ENCODE results near the gene IL21. TPM values are rescaled to one million over a fixed set of nuclear protein-coding genes. Genes with fewer than 3 reads are reported as not detected.

Gene IL21
- total RNA-seq, 1 experiment from 2014 or later: not detected

DNA sequence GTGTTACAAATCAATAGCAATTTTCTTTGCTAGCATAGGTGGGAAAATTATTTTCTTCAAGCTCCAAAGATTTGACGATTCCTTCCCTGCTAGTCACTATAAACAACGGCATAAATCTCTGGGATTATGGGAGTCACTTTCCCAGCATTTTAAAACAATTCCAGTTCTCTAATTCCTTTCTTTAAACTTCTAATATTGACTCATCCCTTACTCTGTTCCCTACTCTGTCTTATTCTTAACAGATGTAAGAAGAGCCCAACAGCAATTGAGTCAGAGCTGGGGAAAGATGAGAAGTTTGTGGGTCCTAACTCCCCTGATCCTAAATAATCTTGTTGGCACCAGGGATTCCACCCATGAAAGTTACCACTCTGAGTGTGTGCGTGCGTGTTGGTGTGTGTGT, 47.4 kb upstream of the IL21 start (continued):
- TF ChIP-seq, protein P1, sequence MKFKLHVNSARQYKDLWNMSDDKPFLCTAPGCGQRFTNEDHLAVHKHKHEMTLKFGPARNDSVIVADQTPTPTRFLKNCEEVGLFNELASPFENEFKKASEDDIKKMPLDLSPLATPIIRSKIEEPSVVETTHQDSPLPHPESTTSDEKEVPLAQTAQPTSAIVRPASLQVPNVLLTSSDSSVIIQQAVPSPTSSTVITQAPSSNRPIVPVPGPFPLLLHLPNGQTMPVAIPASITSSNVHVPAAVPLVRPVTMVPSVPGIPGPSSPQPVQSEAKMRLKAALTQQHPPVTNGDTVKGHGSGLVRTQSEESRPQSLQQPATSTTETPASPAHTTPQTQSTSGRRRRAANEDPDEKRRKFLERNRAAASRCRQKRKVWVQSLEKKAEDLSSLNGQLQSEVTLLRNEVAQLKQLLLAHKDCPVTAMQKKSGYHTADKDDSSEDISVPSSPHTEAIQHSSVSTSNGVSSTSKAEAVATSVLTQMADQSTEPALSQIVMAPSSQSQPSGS (CRISPR knock-in tag; IDR thresholded peaks at IDR 0.05; ENCODE audit: borderline replicate concordance, low read depth): no peak
- TF ChIP-seq ZNF317 (CRISPR knock-in tag; IDR thresholded peaks at IDR 0.05; ENCODE audit: borderline replicate concordance, low read depth) (no peak), RELA (CRISPR knock-in tag; IDR thresholded peaks at IDR 0.05; ENCODE audit: borderline replicate concordance) (no peak), MAX (CRISPR knock-in tag; IDR thresholded peaks at IDR 0.05) (no peak), SMAD3 (CRISPR knock-in tag; IDR thresholded peaks at IDR 0.05; ENCODE audit: borderline replicate concordance) (no peak), PRRX2 (CRISPR knock-in tag; IDR thresholded peaks at IDR 0.05) (no peak), GABPB1 (CRISPR knock-in tag; IDR thresholded peaks at IDR 0.05) (no peak), NFATC4 (CRISPR knock-in tag; IDR thresholded peaks at IDR 0.05) (no peak), TCF7 (CRISPR knock-in tag; IDR thresholded peaks at IDR 0.05; ENCODE audit: low read depth) (no peak), JAZF1 (CRISPR knock-in tag; IDR thresholded peaks at IDR 0.05) (no peak), GTF2I (CRISPR knock-in tag; conservative IDR thresholded peaks at IDR 0.05) (no peak), MXD4 (CRISPR knock-in tag; IDR thresholded peaks at IDR 0.05; ENCODE audit: borderline replicate concordance) (no peak)
- TF ChIP-seq, protein P2, sequence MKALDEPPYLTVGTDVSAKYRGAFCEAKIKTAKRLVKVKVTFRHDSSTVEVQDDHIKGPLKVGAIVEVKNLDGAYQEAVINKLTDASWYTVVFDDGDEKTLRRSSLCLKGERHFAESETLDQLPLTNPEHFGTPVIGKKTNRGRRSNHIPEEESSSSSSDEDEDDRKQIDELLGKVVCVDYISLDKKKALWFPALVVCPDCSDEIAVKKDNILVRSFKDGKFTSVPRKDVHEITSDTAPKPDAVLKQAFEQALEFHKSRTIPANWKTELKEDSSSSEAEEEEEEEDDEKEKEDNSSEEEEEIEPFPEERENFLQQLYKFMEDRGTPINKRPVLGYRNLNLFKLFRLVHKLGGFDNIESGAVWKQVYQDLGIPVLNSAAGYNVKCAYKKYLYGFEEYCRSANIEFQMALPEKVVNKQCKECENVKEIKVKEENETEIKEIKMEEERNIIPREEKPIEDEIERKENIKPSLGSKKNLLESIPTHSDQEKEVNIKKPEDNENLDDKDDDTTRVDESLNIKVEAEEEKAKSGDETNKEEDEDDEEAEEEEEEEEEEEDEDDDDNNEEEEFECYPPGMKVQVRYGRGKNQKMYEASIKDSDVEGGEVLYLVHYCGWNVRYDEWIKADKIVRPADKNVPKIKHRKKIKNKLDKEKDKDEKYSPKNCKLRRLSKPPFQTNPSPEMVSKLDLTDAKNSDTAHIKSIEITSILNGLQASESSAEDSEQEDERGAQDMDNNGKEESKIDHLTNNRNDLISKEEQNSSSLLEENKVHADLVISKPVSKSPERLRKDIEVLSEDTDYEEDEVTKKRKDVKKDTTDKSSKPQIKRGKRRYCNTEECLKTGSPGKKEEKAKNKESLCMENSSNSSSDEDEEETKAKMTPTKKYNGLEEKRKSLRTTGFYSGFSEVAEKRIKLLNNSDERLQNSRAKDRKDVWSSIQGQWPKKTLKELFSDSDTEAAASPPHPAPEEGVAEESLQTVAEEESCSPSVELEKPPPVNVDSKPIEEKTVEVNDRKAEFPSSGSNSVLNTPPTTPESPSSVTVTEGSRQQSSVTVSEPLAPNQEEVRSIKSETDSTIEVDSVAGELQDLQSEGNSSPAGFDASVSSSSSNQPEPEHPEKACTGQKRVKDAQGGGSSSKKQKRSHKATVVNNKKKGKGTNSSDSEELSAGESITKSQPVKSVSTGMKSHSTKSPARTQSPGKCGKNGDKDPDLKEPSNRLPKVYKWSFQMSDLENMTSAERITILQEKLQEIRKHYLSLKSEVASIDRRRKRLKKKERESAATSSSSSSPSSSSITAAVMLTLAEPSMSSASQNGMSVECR (CRISPR knock-in tag; IDR thresholded peaks at IDR 0.05; ENCODE audit: borderline replicate concordance): no peak

DNA sequence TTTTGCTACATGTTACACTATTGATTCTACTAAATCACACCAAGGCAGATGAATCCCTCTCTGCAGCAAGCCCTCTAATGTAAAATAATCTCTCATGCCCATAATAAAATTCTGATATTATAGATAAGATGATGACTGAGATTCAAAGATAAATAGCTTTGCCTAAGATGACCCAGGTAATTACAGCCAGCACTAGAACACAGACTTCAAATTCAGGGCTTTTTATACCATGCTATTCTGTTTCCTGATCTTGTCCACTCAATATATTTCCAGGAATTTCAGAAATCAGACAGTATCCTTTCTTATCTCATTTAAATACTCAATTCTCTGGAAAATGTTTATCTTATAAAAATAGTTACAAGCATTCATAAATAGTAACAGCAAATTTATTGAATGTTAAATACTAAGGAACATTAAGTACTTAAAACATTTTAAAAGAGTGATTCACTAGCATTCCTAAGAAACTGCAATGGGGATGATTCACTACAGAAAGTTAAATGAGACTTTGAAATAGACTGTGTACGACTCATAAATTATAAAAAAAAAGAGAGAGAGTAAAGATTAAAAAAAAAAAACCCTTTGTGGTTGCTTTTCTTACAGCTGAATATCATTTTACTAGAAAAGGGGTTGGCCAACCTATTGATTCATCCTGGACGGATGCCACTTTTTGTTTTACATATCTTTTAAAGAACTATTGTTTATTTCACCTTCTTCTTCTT, 45.8 kb upstream of the IL21 start:
- Mint-ChIP-seq H3K4me3 (no peak overlapping the region), H3K9me3 (peaks cover 7% of the 10 kb centered on the region), H3K4me1 (peaks cover 4% of the 10 kb centered on the region; the same call in 1 of the 2 replicates), H3K27ac (no peak overlapping the region), H3K36me3 (no peaks in the 10 kb centered on the region), H3K27me3 (ENCODE audit: low read depth) (no peaks in the 10 kb centered on the region)
- ChIA-PET CTCF (interaction anchor here (0.6 kb wide), 1 partner anchor 49 kb away, joined by 3 read pairs; no protein-coding TSS in a partner anchor), POLR2A (interaction anchor here (0.5 kb wide), 1 partner anchor 9 kb away, joined by 3 read pairs; no protein-coding TSS in a partner anchor)
- DNase-seq (ENCODE audit: low spot score): no peak
- TF ChIP-seq CREM (CRISPR knock-in tag; IDR thresholded peaks at IDR 0.05) (no peak), USF1 (CRISPR knock-in tag; IDR thresholded peaks at IDR 0.05) (no peak), SMAD4 (CRISPR knock-in tag; IDR thresholded peaks at IDR 0.05) (no peak), MXD4 (CRISPR knock-in tag; IDR thresholded peaks at IDR 0.05; ENCODE audit: borderline replicate concordance) (no peak), USF2 (CRISPR knock-in tag; IDR thresholded peaks at IDR 0.05) (no peak), ZNF281 (CRISPR knock-in tag; IDR thresholded peaks at IDR 0.05) (no peak), CREB1 (CRISPR knock-in tag; IDR thresholded peaks at IDR 0.05) (no peak), NR3C1 (CRISPR knock-in tag; conservative IDR thresholded peaks at IDR 0.05; ENCODE audit: low read depth) (no peak), NFE2L1 (CRISPR knock-in tag; IDR thresholded peaks at IDR 0.05) (no peak)
- no peak for ATAC-seq
